Kidney epithelial cell (primary cell): ENCODE results near the gene MAFG. TPM values are rescaled to one million over a fixed set of nuclear protein-coding genes. Genes with fewer than 3 reads are reported as not detected.
A peak's percentile ranks its signal among the peaks of the same experiment; 100 is the strongest.

ENCODE experiments used
- DNase-seq: peaks from one replicate; pipeline ENCODE4 v3.0.0-alpha.2; 2010; ENCODE audit warnings: low read depth
- H3K27me3 ChIP-seq: 2 replicates; pipeline ENCODE4 v1.6.0; 2011; ENCODE audit warnings: low read length; ENCODE audit not compliant: control insufficient read depth, insufficient read depth
- H3K36me3 ChIP-seq: 2 replicates; pipeline ENCODE4 v1.5.1; 2011; ENCODE audit warnings: low read length; ENCODE audit not compliant: control insufficient read depth, insufficient read depth
- H3K4me3 ChIP-seq: 2 replicates; pipeline ENCODE4 v1.5.1; 2011; ENCODE audit warnings: low read depth, mild to moderate bottlenecking, control low read depth, low read length
- total RNA-seq: library from RNA; depleted of rRNA; stranded (reverse); fragments of >200 nt; gene quantifications from 2 replicates; pipeline ENCODE4 v1.2.3, GENCODE V29; 2015
- TF ChIP-seq, protein P1 (sequence below): IDR thresholded peaks from 2 replicates; pipeline ENCODE4 v1.5.1; 2011; ENCODE audit warnings: mild to moderate bottlenecking, moderate library complexity, low read length, control low read depth, inconsistent platforms; ENCODE audit not compliant: insufficient read depth, poor library complexity, severe bottlenecking

Gene MAFG
- 39.7 and 41.1 TPM in 2 replicates for total RNA-seq

DNA sequence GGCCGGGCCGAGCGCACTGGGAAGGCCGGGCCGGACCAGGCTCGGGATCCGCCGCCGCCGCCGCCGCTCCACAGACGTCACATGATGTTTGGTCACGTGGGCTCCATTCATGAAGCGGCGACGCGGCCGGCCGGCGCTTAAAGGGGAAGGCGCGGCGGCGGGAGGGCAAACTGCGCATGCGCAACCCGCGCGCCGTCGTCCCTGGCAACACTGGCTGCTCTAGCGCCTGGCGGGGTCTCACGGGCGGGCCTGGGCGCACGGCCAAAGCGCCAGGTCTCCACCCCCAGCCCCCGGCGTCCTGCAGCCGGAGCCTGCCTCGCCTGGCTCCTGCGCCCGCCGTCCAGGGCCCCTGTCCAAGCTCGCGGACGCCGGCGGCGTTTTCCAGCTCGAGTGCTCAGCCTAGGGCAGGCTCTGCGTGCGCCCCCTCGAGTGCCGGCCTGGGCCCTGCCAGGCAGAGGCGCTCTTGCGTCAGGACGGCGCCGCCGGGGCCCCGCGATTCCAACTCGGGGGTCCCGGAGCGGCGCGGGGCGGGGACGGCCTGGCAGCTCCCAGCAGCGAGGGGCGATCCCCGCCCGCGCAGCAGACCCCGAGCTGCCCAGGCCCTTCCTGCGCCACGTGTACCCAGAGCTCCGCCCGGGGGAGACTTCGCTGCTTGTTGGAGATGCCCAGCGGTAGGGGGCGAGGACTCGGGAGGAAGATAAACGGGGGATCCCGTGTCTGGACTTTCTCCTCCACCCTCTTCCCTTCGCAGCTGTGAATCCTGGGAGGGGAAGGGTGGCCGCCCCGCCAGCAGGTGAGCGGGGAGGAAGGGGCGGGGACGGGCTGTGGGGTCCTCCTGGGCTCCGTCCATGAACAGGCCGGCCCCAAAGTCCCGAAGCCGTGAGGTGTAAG lies at the start of gene MAFG:
Gene MAFG (minus strand): TSS at position 83 of the 891 bp plus-strand sequence. CDS start 4,550 bp downstream, outside the sequence.
- TF ChIP-seq, protein P1, sequence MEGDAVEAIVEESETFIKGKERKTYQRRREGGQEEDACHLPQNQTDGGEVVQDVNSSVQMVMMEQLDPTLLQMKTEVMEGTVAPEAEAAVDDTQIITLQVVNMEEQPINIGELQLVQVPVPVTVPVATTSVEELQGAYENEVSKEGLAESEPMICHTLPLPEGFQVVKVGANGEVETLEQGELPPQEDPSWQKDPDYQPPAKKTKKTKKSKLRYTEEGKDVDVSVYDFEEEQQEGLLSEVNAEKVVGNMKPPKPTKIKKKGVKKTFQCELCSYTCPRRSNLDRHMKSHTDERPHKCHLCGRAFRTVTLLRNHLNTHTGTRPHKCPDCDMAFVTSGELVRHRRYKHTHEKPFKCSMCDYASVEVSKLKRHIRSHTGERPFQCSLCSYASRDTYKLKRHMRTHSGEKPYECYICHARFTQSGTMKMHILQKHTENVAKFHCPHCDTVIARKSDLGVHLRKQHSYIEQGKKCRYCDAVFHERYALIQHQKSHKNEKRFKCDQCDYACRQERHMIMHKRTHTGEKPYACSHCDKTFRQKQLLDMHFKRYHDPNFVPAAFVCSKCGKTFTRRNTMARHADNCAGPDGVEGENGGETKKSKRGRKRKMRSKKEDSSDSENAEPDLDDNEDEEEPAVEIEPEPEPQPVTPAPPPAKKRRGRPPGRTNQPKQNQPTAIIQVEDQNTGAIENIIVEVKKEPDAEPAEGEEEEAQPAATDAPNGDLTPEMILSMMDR, result peak; percentile 23
- peak within 1 kb of the TSS; percentile 81 for H3K4me3 ChIP-seq
- DNase-seq, result peak; percentile 65

DNA sequence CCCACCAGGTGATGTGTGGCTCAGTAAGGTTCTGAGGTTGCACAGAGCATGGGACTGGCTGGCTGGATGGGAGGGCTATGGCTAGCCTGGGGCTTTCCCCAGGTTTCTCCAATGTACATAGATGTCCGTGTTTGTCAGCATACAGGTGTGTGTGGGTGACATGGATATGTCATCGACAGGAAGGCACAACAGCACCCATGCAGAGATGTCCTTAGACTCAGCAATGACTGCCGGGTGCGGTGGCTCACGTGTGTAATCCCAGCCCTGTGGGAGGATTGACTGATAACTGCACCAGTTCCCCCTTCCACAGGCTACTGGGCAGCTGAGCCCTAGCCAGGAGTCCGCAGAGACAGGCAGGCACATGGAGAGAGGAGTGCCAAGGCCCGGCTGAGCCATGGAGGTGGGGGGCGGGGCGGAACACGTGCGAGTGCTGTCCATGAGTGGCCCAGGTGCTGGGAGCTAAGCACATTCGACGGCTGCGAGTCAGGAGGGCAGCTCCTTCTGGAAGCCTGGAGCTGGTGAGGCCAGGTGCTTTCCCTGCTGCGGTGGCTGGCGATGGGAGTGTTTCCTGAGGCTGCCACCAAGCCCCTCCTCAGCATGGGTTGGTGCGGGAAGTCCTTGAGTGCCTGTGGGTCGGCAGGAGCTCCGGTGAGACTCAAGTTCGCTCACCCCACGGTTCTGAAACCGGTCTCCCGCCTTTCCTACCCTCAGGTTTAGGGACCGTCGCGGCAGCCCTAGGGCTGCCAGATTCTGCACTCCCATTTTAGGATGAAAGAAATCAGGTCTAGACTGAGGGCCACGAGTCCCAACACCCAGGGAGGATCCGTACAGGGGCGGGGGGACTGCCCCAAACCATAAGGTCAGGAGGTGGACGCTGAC lies 49.0 kb upstream of the MAFG start:
- no peak for DNase-seq
- H3K36me3 ChIP-seq, result no peaks in the 10 kb centered on the region

More for the DNA sequence above, at the start of gene MAFG:
- no peaks in the 10 kb centered on the region for H3K36me3 ChIP-seq
- H3K27me3 ChIP-seq, result peaks cover 9% of the 10 kb centered on the region

DNA sequence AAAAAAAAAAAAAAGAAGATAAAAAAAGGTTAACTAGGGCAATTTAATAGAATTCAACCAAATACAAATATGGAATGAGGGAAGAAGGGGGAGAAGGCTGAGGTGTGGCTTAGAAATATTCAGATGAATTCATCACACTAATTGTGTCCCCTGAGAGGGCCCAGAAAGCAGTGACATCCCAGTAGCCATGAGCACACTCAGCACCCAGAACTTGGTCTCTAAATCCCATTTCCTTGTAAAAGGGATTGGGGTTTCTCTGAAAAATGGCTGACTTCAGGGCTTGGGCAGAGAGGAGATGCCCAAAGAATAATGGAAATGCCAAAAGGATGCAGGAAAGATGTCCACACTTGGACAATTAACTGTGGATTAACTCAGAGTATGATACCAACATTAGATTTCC lies 45.9 kb upstream of the MAFG start:
- Histone ChIP-seq H3K36me3 (no peaks in the 10 kb centered on the region), H3K27me3 (peaks cover 2% of the 10 kb centered on the region)
- TF ChIP-seq, protein P1, result no peak

More for the DNA sequence above, 49.0 kb upstream of the MAFG start:
- TF ChIP-seq, protein P1, result no peak
- peaks cover 2% of the 10 kb centered on the region for H3K27me3 ChIP-seq
- H3K4me3 ChIP-seq, result peak overlapping the region; percentile 58

DNA sequence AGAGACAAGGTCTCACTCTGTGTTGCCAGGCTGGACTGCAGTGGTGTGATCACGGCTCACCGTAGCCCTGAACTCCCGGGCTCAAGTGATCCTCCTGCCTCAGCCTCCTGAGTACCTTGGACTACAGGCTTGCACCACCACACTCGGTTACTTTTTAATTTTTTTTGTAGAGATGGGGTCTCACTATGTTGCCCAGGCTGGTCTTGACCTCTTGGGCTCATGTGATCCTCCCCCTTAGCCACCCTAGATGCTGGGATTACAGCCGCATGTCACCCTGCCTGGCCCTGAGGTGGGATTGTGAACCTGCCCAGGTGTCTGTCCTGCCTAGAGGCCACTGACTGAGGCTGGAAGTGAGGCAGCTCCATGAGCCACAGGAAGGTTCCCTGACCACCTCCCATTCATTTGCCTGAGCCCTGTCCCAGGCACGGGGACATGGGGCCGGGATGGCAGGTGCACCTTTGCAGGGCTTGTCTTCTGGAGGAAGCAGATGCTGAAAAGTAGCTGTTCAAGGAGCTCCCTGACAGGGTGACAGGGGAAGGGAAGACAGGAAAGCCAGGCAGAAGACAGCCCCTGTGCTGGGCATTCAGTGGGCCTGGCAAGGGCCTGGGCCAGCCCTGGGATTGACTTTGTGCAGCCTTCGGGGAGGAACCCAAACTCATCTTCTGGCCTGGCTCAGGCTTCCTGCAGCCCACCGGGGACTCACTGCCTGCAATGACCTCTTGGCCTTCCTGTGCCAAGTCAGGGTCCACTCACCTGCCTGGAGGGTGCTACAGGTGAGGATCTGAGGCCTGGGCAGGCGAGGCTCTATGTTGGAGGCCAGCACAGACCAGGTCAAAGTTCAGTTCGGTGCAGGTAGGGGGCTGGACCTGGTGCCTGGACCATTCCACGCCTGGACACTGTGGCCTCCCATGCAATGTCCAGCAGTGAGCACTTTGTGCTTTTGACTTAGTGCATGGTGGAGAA lies 41.6 kb upstream of the MAFG start:
- DNase-seq, result no peak
- no peak overlapping the region for H3K4me3 ChIP-seq
- peaks cover 12% of the 10 kb centered on the region for H3K27me3 ChIP-seq
- TF ChIP-seq, protein P1, result no peak
- no peaks in the 10 kb centered on the region for H3K36me3 ChIP-seq

More for the DNA sequence above, 45.9 kb upstream of the MAFG start:
- no peak overlapping the region for H3K4me3 ChIP-seq
- DNase-seq, result no peak

DNA sequence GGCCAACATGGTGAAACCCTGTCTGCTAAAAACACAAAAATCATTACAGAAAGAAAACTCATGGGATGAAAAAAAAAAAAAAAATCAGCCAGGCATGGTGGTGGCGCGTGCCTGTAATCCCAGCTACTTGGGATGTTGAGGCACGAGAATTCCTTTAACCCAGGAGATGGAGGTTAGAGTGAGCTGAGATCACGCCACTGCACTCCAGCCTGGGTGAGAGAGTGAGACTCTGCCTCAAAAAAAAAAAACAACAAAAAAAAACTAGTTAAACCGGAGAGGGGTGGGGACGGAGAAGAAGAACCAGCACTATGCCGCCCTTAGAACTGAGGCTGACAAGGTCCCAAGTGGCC lies 40.8 kb upstream of the MAFG start:
- peaks cover 19% of the 10 kb centered on the region for H3K27me3 ChIP-seq
- DNase-seq, result no peak
- TF ChIP-seq, protein P1, result no peak
- no peak overlapping the region for H3K4me3 ChIP-seq
- no peaks in the 10 kb centered on the region for H3K36me3 ChIP-seq
